Activated CD4-positive, alpha-beta memory T cell treated with anti-CD3 and anti-CD28 coated beads for 36 hours (primary cell): Measurements from ENCODE around the gene THADA. TPM values are rescaled to one million over a fixed set of nuclear protein-coding genes. Genes with fewer than 3 reads are reported as not detected.
"Not testable (repeated sequence)": the region's sequence is repeated elsewhere in the genome, so short reads cannot be mapped to it uniquely, and the experiment has no call there.

Experiments used
- CTCF ChIA-PET: fragments of 350-600 bp; sonication (Branson Sonifier 250); formaldehyde crosslinking; loops from one replicate; lab custom pipeline; 2021; ENCODE audit warnings: antibody characterized with exemption, inconsistent platforms; lab: Charles Lee
- POLR2A ChIA-PET: fragments of 350-600 bp; sonication (Branson Sonifier 250); formaldehyde crosslinking; loops from one replicate; lab custom pipeline; 2021; ENCODE audit warnings: antibody characterized with exemption; lab: Charles Lee
- DNase-seq: peaks from one replicate; pipeline ENCODE4 v3.0.0-alpha.2; 2020
- H3K27ac Mint-ChIP-seq: one replicate; pipeline ENCODE4 v1.8.0; 2021; ENCODE audit warnings: mixed read lengths
- H3K27me3 Mint-ChIP-seq: one replicate; pipeline ENCODE4 v1.8.0; 2021; ENCODE audit warnings: mixed read lengths
- H3K36me3 Mint-ChIP-seq: one replicate; pipeline ENCODE4 v1.8.0; 2021; ENCODE audit warnings: mixed read lengths
- H3K4me1 Mint-ChIP-seq: one replicate; pipeline ENCODE4 v1.8.0; 2021; ENCODE audit warnings: low read depth, mixed read lengths
- H3K4me3 Mint-ChIP-seq: one replicate; pipeline ENCODE4 v1.8.0; 2021; ENCODE audit warnings: mild to moderate bottlenecking, mixed read lengths
- H3K9me3 Mint-ChIP-seq: one replicate; pipeline ENCODE4 v1.8.0; 2021; ENCODE audit warnings: mixed read lengths
- intact Hi-C: fragments of 100-400 bp; cut with micrococcal nuclease; formaldehyde crosslinking; loops from one replicate; pipeline ENCODE4 v1.15.1; 2023
- total RNA-seq, 2 experiments: library from RNA; stranded (reverse); gene quantifications; one replicate each; pipeline ENCODE4 v1.2.3, GENCODE V29; 2021

Gene THADA
- total RNA-seq, 2 experiments from 2014 or later, result 39.0 to 46.6 TPM

DNA sequence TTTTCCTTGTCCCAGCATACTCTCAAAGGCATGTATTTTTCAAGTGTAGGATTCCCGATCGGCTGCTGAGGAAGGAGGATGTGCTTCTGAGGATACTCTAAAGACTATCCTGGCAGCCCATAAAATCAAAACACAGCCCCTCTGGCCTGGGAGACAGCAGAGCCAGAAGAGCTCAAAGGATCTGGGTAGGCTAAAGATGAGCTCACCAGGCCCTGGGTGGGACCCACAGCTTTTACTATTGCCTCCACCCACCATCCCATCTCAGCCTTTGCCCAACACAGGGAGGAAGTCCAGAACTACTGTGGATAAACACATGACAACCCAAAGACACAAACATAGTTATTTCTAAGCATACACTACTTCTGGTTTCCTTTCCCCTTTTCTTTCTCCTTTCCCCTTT lies 290.3 kb downstream of the THADA start:
- Mint-ChIP-seq H3K9me3 (no peaks in the 10 kb centered on the region), H3K36me3 (peaks cover 10% of the 10 kb centered on the region), H3K27ac (no peak overlapping the region), H3K4me3 (no peak overlapping the region), H3K4me1 (peaks cover 9% of the 10 kb centered on the region), H3K27me3 (no peaks in the 10 kb centered on the region)
- ChIA-PET CTCF (no interaction called here), POLR2A (no interaction called here)
- no peak for DNase-seq
- intact Hi-C loops, result no loop called here

DNA sequence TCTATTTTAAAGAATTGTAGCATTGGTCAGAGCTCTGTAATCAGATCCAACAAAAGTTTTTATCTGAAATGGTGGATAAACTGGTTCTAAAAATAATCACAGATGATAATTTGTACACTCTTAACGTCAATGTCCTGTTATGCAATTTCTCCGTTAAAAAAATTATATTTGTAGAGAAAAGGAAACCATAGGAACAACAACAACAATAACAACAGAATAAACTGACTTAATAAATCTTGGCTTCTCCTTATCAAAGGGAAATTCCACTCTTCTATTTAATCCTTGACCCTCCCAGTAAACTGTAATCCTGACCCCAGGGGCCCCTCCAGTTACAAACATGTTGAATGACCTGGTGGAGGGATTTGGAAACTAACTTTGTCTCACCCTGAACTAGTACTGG lies 290.8 kb downstream of the THADA start:
- ChIA-PET POLR2A (no interaction called here), CTCF (no interaction called here)
- no peak overlapping the region for H3K4me3 Mint-ChIP-seq
- H3K4me1 Mint-ChIP-seq, result peaks cover 9% of the 10 kb centered on the region
- H3K9me3 Mint-ChIP-seq, result no peaks in the 10 kb centered on the region
- H3K36me3 Mint-ChIP-seq, result peaks cover 9% of the 10 kb centered on the region
- no peaks in the 10 kb centered on the region for H3K27me3 Mint-ChIP-seq
- intact Hi-C loops, result no loop called here
- DNase-seq, result no peak
- H3K27ac Mint-ChIP-seq, result no peak overlapping the region

DNA sequence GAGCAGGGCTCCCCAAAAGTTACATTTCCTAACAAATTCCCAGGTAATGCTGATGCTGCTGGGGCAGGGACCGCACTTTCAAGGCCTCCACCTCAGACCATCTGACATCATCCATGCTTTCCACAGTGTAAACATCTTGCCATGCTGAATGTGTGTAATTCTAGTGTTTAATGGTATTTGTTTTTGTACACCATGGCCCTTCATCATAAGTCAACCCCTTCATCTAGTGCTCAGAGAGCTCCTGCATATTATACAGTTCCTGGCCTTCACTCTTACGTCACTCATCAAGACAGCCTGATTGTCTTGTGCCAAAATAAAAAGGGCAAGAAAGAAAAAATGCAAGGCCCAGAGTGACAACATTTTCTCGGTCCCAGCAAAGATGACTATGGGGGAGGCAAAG lies 291.9 kb downstream of the THADA start:
- intact Hi-C loops, result no loop called here

DNA sequence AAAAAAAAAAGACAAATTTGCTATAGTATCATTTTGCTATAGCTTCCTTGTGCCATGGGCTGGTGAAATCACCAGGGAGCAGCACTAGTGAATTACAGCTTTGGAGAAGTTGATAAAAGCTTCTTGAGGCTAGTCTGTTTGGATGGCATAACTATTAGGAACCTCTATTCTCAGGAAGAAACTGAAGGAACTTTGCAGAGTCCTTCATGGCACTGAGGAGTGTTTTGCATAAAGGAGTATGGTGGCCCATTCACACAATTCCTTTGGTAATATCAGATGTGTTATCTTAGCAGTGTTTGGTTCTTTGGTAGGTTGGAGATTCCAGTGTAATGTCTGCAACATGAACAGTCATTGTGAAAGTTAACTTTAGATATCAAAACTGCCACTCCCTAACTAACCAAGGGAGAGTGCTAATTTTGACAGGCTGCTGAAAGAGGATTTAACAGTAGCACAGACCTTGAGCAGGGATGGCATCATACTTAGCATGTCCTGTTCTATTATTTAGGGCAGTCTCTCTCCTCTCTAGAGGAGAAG lies 292.8 kb downstream of the THADA start:
- Mint-ChIP-seq H3K4me1 (peaks cover 9% of the 10 kb centered on the region), H3K4me3 (no peak overlapping the region), H3K36me3 (peaks cover 9% of the 10 kb centered on the region), H3K27ac (no peak overlapping the region), H3K9me3 (no peaks in the 10 kb centered on the region), H3K27me3 (no peaks in the 10 kb centered on the region)
- intact Hi-C loops, result no loop called here
- DNase-seq, result no peak
- CTCF ChIA-PET, result no interaction called here
- POLR2A ChIA-PET, result no interaction called here

More for the DNA sequence above, 291.9 kb downstream of the THADA start:
- Mint-ChIP-seq H3K27me3 (no peaks in the 10 kb centered on the region), H3K4me1 (peaks cover 9% of the 10 kb centered on the region), H3K9me3 (no peaks in the 10 kb centered on the region), H3K27ac (no peak overlapping the region), H3K36me3 (peaks cover 9% of the 10 kb centered on the region), H3K4me3 (no peak overlapping the region)
- DNase-seq, result no peak
- ChIA-PET CTCF (no interaction called here), POLR2A (no interaction called here)

DNA sequence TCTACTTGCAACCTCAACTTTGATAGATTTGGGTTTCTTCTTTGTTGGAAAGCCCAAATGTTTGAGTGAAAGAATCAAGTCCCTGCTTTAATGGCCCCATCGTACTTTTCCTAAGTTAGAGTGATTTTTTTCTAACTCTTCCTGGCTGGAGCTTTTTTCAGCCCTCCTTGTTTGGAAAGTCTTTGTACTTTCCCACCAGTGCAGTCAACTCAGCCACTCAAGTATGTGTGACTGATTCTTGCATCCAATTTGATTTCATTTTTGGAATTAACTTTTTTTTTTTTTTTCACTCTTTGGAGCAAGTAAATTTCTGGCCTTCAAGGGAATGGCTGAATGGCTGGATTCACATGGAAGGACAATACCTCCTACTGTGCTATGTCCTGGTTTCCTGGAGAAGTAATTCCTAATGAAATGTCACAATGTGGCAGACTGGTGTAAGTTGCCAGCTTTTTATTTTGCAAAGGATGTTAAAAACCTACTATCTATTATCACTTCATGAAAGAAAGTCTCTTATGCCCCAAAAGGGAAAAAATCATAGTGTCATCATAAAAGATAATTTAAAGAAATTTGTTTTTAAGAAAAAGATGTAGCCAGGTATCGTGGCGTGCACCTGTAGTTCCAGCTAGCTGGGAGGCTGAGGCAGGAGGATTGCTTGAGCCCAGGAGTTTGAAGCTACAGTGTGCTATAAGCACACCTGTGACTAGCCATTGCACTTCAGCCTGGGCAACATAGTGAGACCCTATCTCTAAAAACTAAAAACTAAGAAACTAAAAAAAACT lies 293.5 kb downstream of the THADA start:
- intact Hi-C loops, result no loop called here
- Mint-ChIP-seq H3K27ac (no peak overlapping the region), H3K4me3 (no peak overlapping the region), H3K9me3 (no peaks in the 10 kb centered on the region), H3K4me1 (peaks cover 9% of the 10 kb centered on the region), H3K27me3 (no peaks in the 10 kb centered on the region), H3K36me3 (peaks cover 9% of the 10 kb centered on the region)
- DNase-seq, result no peak
- ChIA-PET CTCF (no interaction called here), POLR2A (no interaction called here)

DNA sequence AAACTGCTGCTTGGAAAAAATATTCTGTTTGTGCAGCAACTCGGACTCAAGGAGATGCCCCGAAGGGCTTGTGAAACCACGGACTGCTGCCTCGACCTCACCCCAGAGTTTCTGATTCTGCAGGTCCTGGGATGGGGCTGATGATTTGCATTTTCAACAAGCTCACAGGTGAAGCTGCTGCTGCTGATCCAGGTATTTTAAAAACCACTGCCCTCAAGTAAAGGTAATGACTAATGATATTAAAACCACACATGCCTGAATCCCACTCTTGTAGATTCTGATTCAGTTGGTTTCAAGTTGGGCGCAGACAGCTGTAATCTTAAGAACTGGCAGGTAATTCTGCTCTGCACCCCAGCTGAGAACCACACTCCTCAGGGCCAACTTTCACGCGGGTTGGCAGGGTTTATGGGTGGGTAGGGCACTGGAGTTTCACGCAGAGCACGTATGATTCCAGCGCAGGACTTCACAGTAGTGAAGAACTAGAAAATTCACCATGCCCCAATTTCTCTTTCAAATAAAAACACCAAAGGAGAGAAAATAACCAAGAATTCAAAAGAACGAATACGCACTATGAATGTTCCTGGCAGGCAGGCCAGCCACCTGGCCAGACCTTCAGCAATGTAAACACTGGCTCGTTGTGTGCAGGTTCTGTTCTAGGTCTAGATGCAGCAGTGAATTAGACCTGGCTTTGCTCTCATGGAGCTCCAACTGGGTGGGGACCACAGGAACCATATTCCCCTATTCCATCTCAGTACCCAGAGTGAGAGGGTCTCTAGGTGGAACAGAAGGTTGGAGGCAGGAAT lies 294.9 kb downstream of the THADA start:
- H3K27me3 Mint-ChIP-seq, result no peaks in the 10 kb centered on the region
- no peaks in the 10 kb centered on the region for H3K9me3 Mint-ChIP-seq
- no peak overlapping the region for H3K4me3 Mint-ChIP-seq
- peaks cover 6% of the 10 kb centered on the region for H3K36me3 Mint-ChIP-seq
- ChIA-PET CTCF (no interaction called here), POLR2A (no interaction called here)
- no peak for DNase-seq
- H3K4me1 Mint-ChIP-seq, result peaks cover 9% of the 10 kb centered on the region
- no peak overlapping the region for H3K27ac Mint-ChIP-seq
- intact Hi-C loops, result no loop called here

DNA sequence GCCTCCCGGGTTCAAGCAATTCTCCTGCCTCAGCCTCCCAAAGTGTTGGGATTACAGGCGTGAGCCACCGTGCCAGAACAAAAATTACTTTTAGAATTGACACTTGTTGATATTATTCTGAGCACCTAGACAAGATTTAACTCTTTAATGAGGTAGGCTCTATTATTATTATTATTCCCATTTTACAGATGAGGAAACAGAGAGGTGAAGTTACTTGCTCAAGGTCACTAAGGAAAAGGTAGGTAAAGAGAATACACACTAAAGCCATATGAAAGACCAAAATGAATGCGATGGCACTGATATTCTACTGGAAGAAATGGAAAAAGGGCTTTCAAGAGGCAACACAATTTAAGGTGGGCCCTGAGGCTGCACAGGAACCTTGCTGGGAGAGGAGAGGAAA lies 295.6 kb downstream of the THADA start:
- ChIA-PET CTCF (no interaction called here), POLR2A (interaction anchor here (0.6 kb wide), 1 partner anchor 112 kb away, joined by 4 read pairs; no protein-coding TSS in a partner anchor)
- H3K4me3 Mint-ChIP-seq, result no peak overlapping the region
- no peak for DNase-seq
- no peaks in the 10 kb centered on the region for H3K9me3 Mint-ChIP-seq
- peaks cover 6% of the 10 kb centered on the region for H3K36me3 Mint-ChIP-seq
- H3K27ac Mint-ChIP-seq, result no peak overlapping the region
- H3K27me3 Mint-ChIP-seq, result no peaks in the 10 kb centered on the region
- H3K4me1 Mint-ChIP-seq, result peaks cover 11% of the 10 kb centered on the region
- intact Hi-C loops, result no loop called here

DNA sequence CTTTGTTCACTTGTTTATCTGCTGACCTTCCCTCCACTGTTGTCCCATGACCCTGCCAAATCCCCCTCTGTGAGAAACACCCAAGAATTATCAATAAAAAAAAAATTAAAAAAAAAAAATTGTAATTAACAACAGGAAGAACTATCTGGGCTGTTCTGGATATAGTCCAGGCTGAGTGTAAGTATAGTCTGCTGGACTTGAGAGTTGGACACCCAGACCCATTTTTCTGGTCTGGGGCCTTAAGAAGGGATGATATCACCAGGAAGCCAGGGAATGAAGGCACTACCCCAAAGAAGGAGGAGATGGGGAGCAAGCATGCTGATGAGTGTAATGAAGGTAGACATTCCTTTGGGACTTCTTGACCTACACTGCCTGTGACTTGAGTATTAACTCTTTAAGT lies 297.3 kb downstream of the THADA start:
- Mint-ChIP-seq H3K27me3 (no peaks in the 10 kb centered on the region), H3K36me3 (peaks cover 4% of the 10 kb centered on the region), H3K4me3 (no peak overlapping the region), H3K27ac (no peak overlapping the region), H3K9me3 (no peaks in the 10 kb centered on the region), H3K4me1 (peaks cover 26% of the 10 kb centered on the region)
- DNase-seq, result no peak
- CTCF ChIA-PET, result interaction anchor here (1.4 kb wide), 1 partner anchor 70 kb away, joined by 3 read pairs; no protein-coding TSS in a partner anchor
- intact Hi-C loops, result no loop called here
- POLR2A ChIA-PET, result no interaction called here

DNA sequence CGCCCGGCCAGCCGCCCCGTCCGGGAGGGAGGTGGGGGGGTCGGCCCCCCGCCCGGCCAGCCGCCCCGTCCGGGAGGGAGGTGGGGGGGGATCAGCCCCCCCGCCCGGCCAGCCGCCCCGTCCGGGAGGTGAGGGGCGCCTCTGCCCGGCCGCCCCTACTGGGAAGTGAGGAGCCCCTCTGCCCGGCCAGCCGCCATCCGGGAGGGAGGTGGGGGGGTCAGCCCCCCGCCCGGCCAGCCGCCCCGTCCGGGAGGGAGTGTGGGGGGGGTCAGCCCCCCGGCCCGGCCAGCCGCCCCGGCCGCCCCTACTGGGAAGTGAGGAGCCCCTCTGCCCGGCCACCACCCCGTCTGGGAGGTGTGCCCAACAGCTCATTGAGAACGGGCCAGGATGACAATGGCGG lies 298.1 kb downstream of the THADA start:
- H3K36me3 Mint-ChIP-seq, CTCF ChIA-PET, H3K4me3 Mint-ChIP-seq, POLR2A ChIA-PET, H3K27ac Mint-ChIP-seq, DNase-seq, H3K27me3 Mint-ChIP-seq, intact Hi-C loops, H3K9me3 Mint-ChIP-seq: not testable (repeated sequence)
- H3K4me1 Mint-ChIP-seq, result peaks cover 30% of the 10 kb centered on the region

DNA sequence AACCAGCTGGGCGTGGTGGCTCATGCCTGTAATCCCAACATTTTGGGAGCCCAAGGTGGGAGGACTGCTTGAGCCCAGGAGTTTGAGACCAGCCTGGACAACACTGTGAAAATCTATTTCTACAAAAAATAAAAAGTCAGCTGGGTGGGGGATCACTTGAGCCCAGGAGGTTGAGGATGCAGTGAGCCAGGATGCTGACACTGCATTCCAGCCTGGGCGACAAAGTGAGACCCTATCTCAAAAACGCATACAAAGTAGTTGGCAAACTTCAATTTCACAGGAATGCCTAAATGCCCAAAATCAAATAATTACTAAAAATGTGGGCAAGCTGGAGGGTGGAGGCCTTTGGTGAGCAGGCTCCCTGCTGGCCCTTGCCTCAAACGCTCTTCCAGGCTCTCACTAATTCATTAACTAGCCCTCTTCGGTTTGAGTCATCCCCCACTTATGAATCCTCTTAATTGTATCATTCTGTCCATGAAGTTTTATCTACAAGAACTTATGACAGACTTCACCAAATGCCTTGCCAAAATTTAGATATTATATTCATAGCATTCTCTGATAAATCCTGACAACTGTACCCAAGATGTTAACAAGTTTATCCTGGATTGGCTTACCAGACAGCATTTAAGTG lies 300.8 kb downstream of the THADA start:
- peaks cover 28% of the 10 kb centered on the region for H3K4me1 Mint-ChIP-seq
- no peaks in the 10 kb centered on the region for H3K9me3 Mint-ChIP-seq
- peaks cover 27% of the 10 kb centered on the region for H3K36me3 Mint-ChIP-seq
- intact Hi-C loops, result loop anchor here (1.0 to 5.0 kb wide), 4 partner anchors 14 to 182 kb away; no protein-coding TSS in a partner anchor
- POLR2A ChIA-PET, result interaction anchor here (1.0 to 1.4 kb wide), 2 partner anchors 129 to 131 kb away, joined by 3 to 4 read pairs; no protein-coding TSS in a partner anchor
- DNase-seq, result no peak
- no peak overlapping the region for H3K4me3 Mint-ChIP-seq
- peak overlapping the region; percentile 26 for H3K27ac Mint-ChIP-seq
- CTCF ChIA-PET, result interaction anchor here (1.7 kb wide), 1 partner anchor 67 kb away, joined by 5 read pairs; no protein-coding TSS in a partner anchor
- no peaks in the 10 kb centered on the region for H3K27me3 Mint-ChIP-seq

DNA sequence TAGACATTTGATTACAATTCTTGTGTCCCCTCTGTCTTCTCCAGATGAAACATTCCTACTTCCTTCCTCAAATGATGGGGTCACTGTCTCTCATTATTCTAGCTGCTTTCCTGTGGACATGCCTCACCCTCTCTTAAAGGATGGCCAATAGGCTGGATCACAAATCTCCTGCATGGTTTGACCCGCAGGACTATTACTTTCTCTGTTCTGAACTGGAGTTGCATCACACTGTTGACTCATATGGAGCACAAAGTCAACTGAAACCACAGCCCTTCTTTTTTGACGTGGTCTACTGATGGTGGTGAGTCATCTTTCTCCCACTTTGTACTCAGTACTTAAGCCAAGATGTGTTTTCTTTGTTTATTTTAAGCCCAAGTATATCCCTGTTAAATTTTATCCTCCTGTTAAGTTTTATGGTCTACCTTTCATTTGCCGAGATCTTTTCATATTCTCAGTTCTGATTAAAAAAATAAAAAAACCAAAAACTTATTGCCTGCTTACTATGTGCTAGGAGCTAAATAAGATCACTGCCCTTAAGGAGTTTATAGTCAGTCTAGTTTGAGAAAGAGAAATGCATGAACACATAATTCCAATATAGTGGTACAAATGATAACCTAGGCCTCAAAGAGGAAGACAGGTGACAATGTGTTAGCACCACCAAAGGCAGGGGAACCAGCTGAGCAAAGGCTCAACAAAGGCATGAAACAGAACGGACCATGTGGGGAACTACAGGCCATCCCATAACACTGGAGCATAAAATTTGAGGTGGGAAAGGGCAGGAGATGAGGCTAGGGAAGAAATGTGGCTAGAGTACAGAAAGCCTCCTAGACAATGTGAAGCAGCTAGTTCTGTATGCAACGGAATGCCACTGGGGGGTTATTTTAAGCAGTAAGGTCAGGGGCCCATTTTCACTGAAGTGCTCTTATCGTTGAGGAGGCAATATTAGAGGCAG lies 301.8 kb downstream of the THADA start:
- peak; percentile 71 for DNase-seq
- H3K4me3 Mint-ChIP-seq, result no peak overlapping the region
- POLR2A ChIA-PET, result interaction anchor here (0.6 to 1.6 kb wide), 3 partner anchors 25 to 191 kb away, joined by 3 read pairs; no protein-coding TSS in a partner anchor

More for the DNA sequence above, 301.8 kb downstream of the THADA start:
- Mint-ChIP-seq H3K4me1 (peaks cover 28% of the 10 kb centered on the region), H3K9me3 (no peaks in the 10 kb centered on the region), H3K27me3 (no peaks in the 10 kb centered on the region), H3K27ac (peak overlapping the region; percentile 58), H3K36me3 (peaks cover 33% of the 10 kb centered on the region)
- CTCF ChIA-PET, result interaction anchor here (0.6 to 1.1 kb wide), 2 partner anchors 65 to 191 kb away, joined by 3 read pairs; no protein-coding TSS in a partner anchor
- intact Hi-C loops, result loop anchor here (1.0 to 5.0 kb wide), 5 partner anchors 13 to 183 kb away; no protein-coding TSS in a partner anchor
